Adipocyte (in vitro differentiated cells): ENCODE measurements around the gene FAM180A.

ENCODE experiments used
- DNase-seq: peaks from one replicate; pipeline ENCODE4 v3.0.0-alpha.2; 2015; ENCODE audit warnings: low read depth
- H3K27me3 ChIP-seq: replicated peaks from 2 replicates; pipeline ENCODE4 v1.7.0; 2013; ENCODE audit warnings: mild to moderate bottlenecking, low read length, moderate library complexity; ENCODE audit not compliant: control insufficient read depth, insufficient read depth
- H3K36me3 ChIP-seq: 2 replicates; pipeline ENCODE4 v1.7.0; 2013; ENCODE audit warnings: low read length, mild to moderate bottlenecking, moderate library complexity; ENCODE audit not compliant: control insufficient read depth, insufficient read depth, severe bottlenecking
- H3K4me1 ChIP-seq: 2 replicates; pipeline ENCODE4 v1.7.0; 2013; ENCODE audit warnings: mild to moderate bottlenecking, low read length, moderate library complexity; ENCODE audit not compliant: control insufficient read depth, insufficient read depth
- H3K4me3 ChIP-seq: 2 replicates; pipeline ENCODE4 v1.7.0; 2013; ENCODE audit warnings: mild to moderate bottlenecking, low read length, moderate library complexity
- H3K9ac ChIP-seq: 2 replicates; pipeline ENCODE4 v1.7.0; 2013; ENCODE audit warnings: mild to moderate bottlenecking, low read length, moderate library complexity
- H3K9me3 ChIP-seq: 2 replicates; pipeline ENCODE4 v1.7.0; 2013; ENCODE audit warnings: mild to moderate bottlenecking, low read length, moderate library complexity; ENCODE audit not compliant: control insufficient read depth

The FAM180A gene

GRCh38 chr7:135736586-135737305 lies 11.9 kb downstream of the FAM180A start:
- no peak for DNase-seq
- H3K4me3 ChIP-seq, result no peak overlapping the region
- no peaks in the 10 kb centered on the region for H3K27me3 ChIP-seq
- no peak overlapping the region for H3K9ac ChIP-seq
- peaks cover 3% of the 10 kb centered on the region for H3K4me1 ChIP-seq
- no peaks in the 10 kb centered on the region for H3K9me3 ChIP-seq
- peaks cover 24% of the 10 kb centered on the region for H3K36me3 ChIP-seq

- Histone ChIP-seq H3K27me3 (no peaks in the 10 kb centered on the region), H3K36me3 (peaks cover 24% of the 10 kb centered on the region), H3K4me1 (no peaks in the 10 kb centered on the region), H3K4me3 (no peak overlapping the region), H3K9me3 (no peaks in the 10 kb centered on the region), H3K9ac (no peak overlapping the region)
- no peak for DNase-seq
These were observed 14.3 kb downstream of the FAM180A start for GRCh38 chr7:135734343-135734689.

GRCh38 chr7:135733603-135734342 lies 14.8 kb downstream of the FAM180A start:
- H3K36me3 ChIP-seq, result peaks cover 24% of the 10 kb centered on the region

GRCh38 chr7:135731131-135731530 lies 17.5 kb downstream of the FAM180A start:
- no peak overlapping the region for H3K9ac ChIP-seq

More at GRCh38 chr7:135733603-135734342, 14.8 kb downstream of the FAM180A start:
- DNase-seq, result no peak
- Histone ChIP-seq H3K4me1 (no peaks in the 10 kb centered on the region), H3K9ac (no peak overlapping the region), H3K9me3 (no peaks in the 10 kb centered on the region), H3K4me3 (no peak overlapping the region), H3K27me3 (no peaks in the 10 kb centered on the region)

GRCh38 chr7:135729230-135729629 lies 19.4 kb downstream of the FAM180A start:
- Histone ChIP-seq H3K4me3 (no peak overlapping the region), H3K4me1 (no peaks in the 10 kb centered on the region), H3K9me3 (no peaks in the 10 kb centered on the region), H3K9ac (no peak overlapping the region), H3K36me3 (peaks cover 14% of the 10 kb centered on the region), H3K27me3 (no peaks in the 10 kb centered on the region)
- no peak for DNase-seq

More at GRCh38 chr7:135731131-135731530, 17.5 kb downstream of the FAM180A start:
- H3K9me3 ChIP-seq, result no peaks in the 10 kb centered on the region
- H3K36me3 ChIP-seq, result peaks cover 17% of the 10 kb centered on the region
- no peaks in the 10 kb centered on the region for H3K4me1 ChIP-seq
- no peak for DNase-seq
- no peak overlapping the region for H3K4me3 ChIP-seq
- H3K27me3 ChIP-seq, result no peaks in the 10 kb centered on the region

- no peaks in the 10 kb centered on the region for H3K27me3 ChIP-seq
- H3K4me3 ChIP-seq, result no peak within 1 kb of the TSS
- H3K36me3 ChIP-seq, result peaks cover 3% of the 10 kb centered on the region
- no peaks in the 10 kb centered on the region for H3K4me1 ChIP-seq
- H3K9me3 ChIP-seq, result no peaks in the 10 kb centered on the region
- no peak within 1 kb of the TSS for H3K9ac ChIP-seq
- DNase-seq, result no peak
These were observed 20.4 kb downstream of the FAM180A start, which contains the start of gene SLC13A4 for GRCh38 chr7:135728136-135728669. SLC13A4 (minus strand) TSS chr7:135728186; CDS start chr7:135727496, 690 bp downstream.

GRCh38 chr7:135726911-135727673 lies 21.5 kb downstream of the FAM180A start:
- Histone ChIP-seq H3K4me1 (no peaks in the 10 kb centered on the region), H3K9ac (no peak overlapping the region), H3K27me3 (no peaks in the 10 kb centered on the region), H3K9me3 (no peaks in the 10 kb centered on the region), H3K4me3 (no peak overlapping the region), H3K36me3 (no peaks in the 10 kb centered on the region)
- no peak for DNase-seq

GRCh38 chr7:135726276-135726788 lies 22.3 kb downstream of the FAM180A start:
- H3K4me3 ChIP-seq, result no peak overlapping the region
- DNase-seq, result no peak
- H3K9ac ChIP-seq, result no peak overlapping the region
- H3K4me1 ChIP-seq, result no peaks in the 10 kb centered on the region
- no peaks in the 10 kb centered on the region for H3K36me3 ChIP-seq
- H3K27me3 ChIP-seq, result no peaks in the 10 kb centered on the region
- H3K9me3 ChIP-seq, result no peaks in the 10 kb centered on the region

- Histone ChIP-seq H3K4me1 (no peaks in the 10 kb centered on the region), H3K9me3 (no peaks in the 10 kb centered on the region), H3K36me3 (no peaks in the 10 kb centered on the region), H3K9ac (no peak overlapping the region), H3K27me3 (no peaks in the 10 kb centered on the region), H3K4me3 (no peak overlapping the region)
- DNase-seq, result no peak
These were observed 25.2 kb downstream of the FAM180A start for GRCh38 chr7:135723411-135723810.

- Histone ChIP-seq H3K4me3 (no peak overlapping the region), H3K4me1 (peaks cover 6% of the 10 kb centered on the region), H3K27me3 (no peaks in the 10 kb centered on the region), H3K9me3 (no peaks in the 10 kb centered on the region), H3K9ac (no peak overlapping the region), H3K36me3 (no peaks in the 10 kb centered on the region)
- no peak for DNase-seq
These were observed 27.3 kb downstream of the FAM180A start for GRCh38 chr7:135721198-135721820.
